Measurements from ENCODE around the gene SBK1.

GRCh38 chr16:28304214-28304613 lies 11.9 kb downstream of the SBK1 start:
- TF ChIP-seq GATA3 (IDR thresholded peaks at IDR 0.05; ENCODE audit: low read depth, low read length) (no peak), GATA2 (IDR thresholded peaks at IDR 0.05; ENCODE audit: low read depth, low read length) (no peak)

Data from SH-SY5Y (cell line).